ENCODE measurements around the gene SCUBE1. TPM values are rescaled to one million over a fixed set of nuclear protein-coding genes. Genes with fewer than 3 reads are reported as not detected.

SCUBE1 gene
- total RNA-seq, 1 donor from 2014 or later = not detected

GRCh38 chr22:43273902-43274484 is 69.2 kb downstream of the SCUBE1 start:
- Mint-ChIP-seq H3K4me3 (no peak overlapping the region), H3K27me3 (ENCODE audit: insufficient read depth) (peaks cover 2% of the 10 kb centered on the region), H3K9me3 (no peaks in the 10 kb centered on the region), H3K36me3 (ENCODE audit: low read depth) (no peaks in the 10 kb centered on the region), H3K27ac (no peak overlapping the region), H3K4me1 (ENCODE audit: low read depth) (peaks cover 11% of the 10 kb centered on the region)
- DNase-seq (ENCODE audit: low spot score) = peak; percentile 21
- intact Hi-C loops (cut with micrococcal nuclease) = loop anchor here (1.0 kb wide), 2 partner anchors 72 to 111 kb away; no protein-coding TSS in a partner anchor

GRCh38 chr22:43272869-43273318 is 70.3 kb downstream of the SCUBE1 start:
- intact Hi-C loops (cut with micrococcal nuclease) = no loop called here
- no peaks in the 10 kb centered on the region for H3K36me3 Mint-ChIP-seq (ENCODE audit: low read depth)
- H3K27ac Mint-ChIP-seq = no peak overlapping the region
- no peak overlapping the region for H3K4me3 Mint-ChIP-seq
- H3K4me1 Mint-ChIP-seq (ENCODE audit: low read depth) = peaks cover 11% of the 10 kb centered on the region
- H3K27me3 Mint-ChIP-seq (ENCODE audit: insufficient read depth) = peaks cover 2% of the 10 kb centered on the region
- H3K9me3 Mint-ChIP-seq = no peaks in the 10 kb centered on the region
- no peak for DNase-seq (ENCODE audit: low spot score)

GRCh38 chr22:43272301-43272700 is 70.9 kb downstream of the SCUBE1 start:
- Mint-ChIP-seq H3K9me3 (no peaks in the 10 kb centered on the region), H3K27ac (no peak overlapping the region), H3K27me3 (ENCODE audit: insufficient read depth) (peaks cover 2% of the 10 kb centered on the region), H3K4me1 (ENCODE audit: low read depth) (peaks cover 11% of the 10 kb centered on the region), H3K36me3 (ENCODE audit: low read depth) (no peaks in the 10 kb centered on the region), H3K4me3 (no peak overlapping the region)
- intact Hi-C loops (cut with micrococcal nuclease) = no loop called here
- DNase-seq (ENCODE audit: low spot score) = no peak

- intact Hi-C loops (cut with micrococcal nuclease) = no loop called here
- Mint-ChIP-seq H3K27ac (no peak overlapping the region), H3K36me3 (ENCODE audit: low read depth) (no peaks in the 10 kb centered on the region), H3K4me3 (no peak overlapping the region), H3K27me3 (ENCODE audit: insufficient read depth) (peaks cover 2% of the 10 kb centered on the region), H3K4me1 (ENCODE audit: low read depth) (peaks cover 11% of the 10 kb centered on the region), H3K9me3 (no peaks in the 10 kb centered on the region)
- no peak for DNase-seq (ENCODE audit: low spot score)
Measured at GRCh38 chr22:43270949-43271348, 72.2 kb downstream of the SCUBE1 start.

GRCh38 chr22:43270314-43270908 is 72.8 kb downstream of the SCUBE1 start:
- Mint-ChIP-seq H3K4me1 (ENCODE audit: low read depth) (peaks cover 11% of the 10 kb centered on the region), H3K27me3 (ENCODE audit: insufficient read depth) (peaks cover 2% of the 10 kb centered on the region), H3K36me3 (ENCODE audit: low read depth) (no peaks in the 10 kb centered on the region), H3K4me3 (no peak overlapping the region), H3K9me3 (no peaks in the 10 kb centered on the region), H3K27ac (no peak overlapping the region)
- DNase-seq (ENCODE audit: low spot score) = no peak
- intact Hi-C loops (cut with micrococcal nuclease) = no loop called here

- H3K4me3 Mint-ChIP-seq = no peak overlapping the region
- no peak overlapping the region for H3K27ac Mint-ChIP-seq
- H3K36me3 Mint-ChIP-seq (ENCODE audit: low read depth) = no peaks in the 10 kb centered on the region
- intact Hi-C loops (cut with micrococcal nuclease) = no loop called here
- no peak for DNase-seq (ENCODE audit: low spot score)
- no peaks in the 10 kb centered on the region for H3K9me3 Mint-ChIP-seq
- peaks cover 2% of the 10 kb centered on the region for H3K27me3 Mint-ChIP-seq (ENCODE audit: insufficient read depth)
- H3K4me1 Mint-ChIP-seq (ENCODE audit: low read depth) = peaks cover 18% of the 10 kb centered on the region
Measured at GRCh38 chr22:43269646-43270045, 73.5 kb downstream of the SCUBE1 start.

- Mint-ChIP-seq H3K27me3 (ENCODE audit: insufficient read depth) (peaks cover 2% of the 10 kb centered on the region), H3K36me3 (ENCODE audit: low read depth) (no peaks in the 10 kb centered on the region), H3K9me3 (no peaks in the 10 kb centered on the region), H3K4me3 (no peak overlapping the region), H3K4me1 (ENCODE audit: low read depth) (peaks cover 22% of the 10 kb centered on the region), H3K27ac (no peak overlapping the region)
- DNase-seq (ENCODE audit: low spot score) = no peak
- intact Hi-C loops (cut with micrococcal nuclease) = no loop called here
Measured at GRCh38 chr22:43269246-43269645, 73.9 kb downstream of the SCUBE1 start.

GRCh38 chr22:43267981-43268660 is 75.1 kb downstream of the SCUBE1 start:
- no peak for DNase-seq (ENCODE audit: low spot score)
- Mint-ChIP-seq H3K4me3 (no peak overlapping the region), H3K27me3 (ENCODE audit: insufficient read depth) (peaks cover 2% of the 10 kb centered on the region), H3K36me3 (ENCODE audit: low read depth) (no peaks in the 10 kb centered on the region), H3K27ac (no peak overlapping the region), H3K4me1 (ENCODE audit: low read depth) (peaks cover 33% of the 10 kb centered on the region), H3K9me3 (no peaks in the 10 kb centered on the region)
- intact Hi-C loops (cut with micrococcal nuclease) = no loop called here

GRCh38 chr22:43267332-43267980 is 75.7 kb downstream of the SCUBE1 start:
- no peaks in the 10 kb centered on the region for H3K36me3 Mint-ChIP-seq (ENCODE audit: low read depth)
- no peaks in the 10 kb centered on the region for H3K9me3 Mint-ChIP-seq
- intact Hi-C loops (cut with micrococcal nuclease) = no loop called here
- H3K27ac Mint-ChIP-seq = no peak overlapping the region
- H3K4me1 Mint-ChIP-seq (ENCODE audit: low read depth) = peaks cover 40% of the 10 kb centered on the region
- peaks cover 2% of the 10 kb centered on the region for H3K27me3 Mint-ChIP-seq (ENCODE audit: insufficient read depth)
- H3K4me3 Mint-ChIP-seq = no peak overlapping the region
- no peak for DNase-seq (ENCODE audit: low spot score)

GRCh38 chr22:43266076-43266475 is 77.1 kb downstream of the SCUBE1 start:
- Mint-ChIP-seq H3K36me3 (ENCODE audit: low read depth) (no peaks in the 10 kb centered on the region), H3K27ac (no peak overlapping the region)

GRCh38 chr22:43263645-43264514 is 79.3 kb downstream of the SCUBE1 start:
- Mint-ChIP-seq H3K36me3 (ENCODE audit: low read depth) (no peaks in the 10 kb centered on the region), H3K4me1 (ENCODE audit: low read depth) (peaks cover 36% of the 10 kb centered on the region), H3K9me3 (no peaks in the 10 kb centered on the region), H3K27ac (peak overlapping the region; percentile 80), H3K4me3 (peak overlapping the region; percentile 58), H3K27me3 (ENCODE audit: insufficient read depth) (no peaks in the 10 kb centered on the region)
- peak; percentile 82 for DNase-seq (ENCODE audit: low spot score)
- intact Hi-C loops (cut with micrococcal nuclease) = no loop called here

More at GRCh38 chr22:43266076-43266475, 77.1 kb downstream of the SCUBE1 start:
- Mint-ChIP-seq H3K4me3 (no peak overlapping the region), H3K27me3 (ENCODE audit: insufficient read depth) (peaks cover under 1% of the 10 kb centered on the region), H3K4me1 (ENCODE audit: low read depth) (peaks cover 43% of the 10 kb centered on the region), H3K9me3 (no peaks in the 10 kb centered on the region)
- intact Hi-C loops (cut with micrococcal nuclease) = no loop called here
- DNase-seq (ENCODE audit: low spot score) = no peak

GRCh38 chr22:43262990-43263644 is 80.1 kb downstream of the SCUBE1 start:
- intact Hi-C loops (cut with micrococcal nuclease) = no loop called here
- H3K27me3 Mint-ChIP-seq (ENCODE audit: insufficient read depth) = no peaks in the 10 kb centered on the region

More at GRCh38 chr22:43262990-43263644, 80.1 kb downstream of the SCUBE1 start:
- Mint-ChIP-seq H3K27ac (peak overlapping the region; percentile 80), H3K36me3 (ENCODE audit: low read depth) (no peaks in the 10 kb centered on the region), H3K4me1 (ENCODE audit: low read depth) (peaks cover 36% of the 10 kb centered on the region), H3K4me3 (peak overlapping the region; percentile 58), H3K9me3 (no peaks in the 10 kb centered on the region)
- peak; percentile 44 for DNase-seq (ENCODE audit: low spot score)
